ENCODE results near the gene ROBO1.

DNA sequence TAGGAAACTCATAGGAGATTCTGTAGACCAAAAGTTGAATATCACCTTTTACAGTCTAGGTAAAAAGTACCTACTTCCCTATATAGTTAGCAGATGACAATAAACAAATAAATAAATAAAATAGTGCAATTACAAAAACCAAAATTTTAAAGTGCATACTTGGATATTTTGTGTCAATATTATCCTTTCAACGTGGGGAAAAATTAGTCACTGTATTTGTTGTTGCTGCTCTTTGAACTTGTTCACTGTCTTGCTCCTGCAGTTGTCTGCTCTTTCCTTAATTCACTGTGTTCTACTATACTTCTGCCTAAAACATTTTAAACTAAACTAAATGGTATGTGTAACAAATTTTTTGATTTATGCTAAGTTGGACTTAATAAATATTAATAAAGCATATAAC is 889.0 kb downstream of the ROBO1 start:
- TF ChIP-seq ZNF143 (CRISPR knock-in tag; IDR thresholded peaks at IDR 0.05) (no peak), ZFP36L1 (CRISPR knock-in tag; IDR thresholded peaks at IDR 0.05) (no peak), RAD21 (CRISPR knock-in tag; IDR thresholded peaks at IDR 0.05) (no peak)
